Fibroblast of skin of left quadriceps (primary cell): ENCODE results near the gene PIK3CD.

Source experiments
- DNase-seq, 2 experiments: peaks; one replicate each; pipeline ENCODE4 v3.0.0-alpha.2; 2013; ENCODE audit warnings: low read depth in 2 of 2

PIK3CD gene

DNA sequence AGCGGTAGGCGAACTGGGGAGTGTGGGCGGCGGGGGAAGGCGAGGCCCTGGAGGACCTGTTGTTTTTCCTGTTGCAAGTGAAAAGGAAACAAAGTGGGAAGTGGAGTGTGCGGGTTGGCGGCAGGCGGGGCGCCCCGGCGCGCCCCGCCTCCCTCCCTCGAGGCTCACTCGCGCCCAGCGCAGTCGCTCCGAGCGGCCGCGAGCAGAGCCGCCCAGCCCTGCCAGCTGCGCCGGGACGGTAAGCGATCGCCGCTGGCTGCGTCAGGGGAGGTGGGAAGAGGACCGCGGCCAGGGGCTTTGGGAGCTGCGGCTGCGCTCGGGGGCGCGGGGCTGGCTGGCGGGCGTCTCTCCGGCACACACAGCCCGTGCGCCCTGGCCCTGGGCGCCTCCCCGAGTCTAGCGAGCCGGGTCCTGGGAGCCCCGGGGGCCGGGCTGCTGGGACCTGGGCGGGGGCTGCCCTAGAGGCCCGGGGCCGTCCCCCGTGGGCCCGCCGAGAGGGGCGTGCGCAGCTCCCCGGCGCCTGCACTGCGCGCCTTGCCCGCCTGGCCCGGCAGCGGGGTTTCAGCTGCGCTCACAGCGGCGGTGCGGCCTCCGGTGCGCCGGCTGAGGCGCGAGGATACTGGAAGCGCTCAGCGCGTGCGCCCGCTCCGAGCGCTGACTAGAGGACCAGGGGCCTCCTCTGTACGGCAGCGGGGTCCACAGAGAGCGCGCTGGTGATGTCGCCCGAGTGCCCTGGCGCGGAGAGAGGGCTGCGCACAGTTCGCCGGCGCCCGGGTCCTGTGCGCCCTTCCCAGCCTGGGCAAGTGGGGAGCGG lies at the start of gene PIK3CD:
Gene PIK3CD (plus strand): TSS at position 167 of the 814 bp plus-strand sequence. CDS start 58,725 bp downstream, outside the sequence.
- no peak for DNase-seq

DNA sequence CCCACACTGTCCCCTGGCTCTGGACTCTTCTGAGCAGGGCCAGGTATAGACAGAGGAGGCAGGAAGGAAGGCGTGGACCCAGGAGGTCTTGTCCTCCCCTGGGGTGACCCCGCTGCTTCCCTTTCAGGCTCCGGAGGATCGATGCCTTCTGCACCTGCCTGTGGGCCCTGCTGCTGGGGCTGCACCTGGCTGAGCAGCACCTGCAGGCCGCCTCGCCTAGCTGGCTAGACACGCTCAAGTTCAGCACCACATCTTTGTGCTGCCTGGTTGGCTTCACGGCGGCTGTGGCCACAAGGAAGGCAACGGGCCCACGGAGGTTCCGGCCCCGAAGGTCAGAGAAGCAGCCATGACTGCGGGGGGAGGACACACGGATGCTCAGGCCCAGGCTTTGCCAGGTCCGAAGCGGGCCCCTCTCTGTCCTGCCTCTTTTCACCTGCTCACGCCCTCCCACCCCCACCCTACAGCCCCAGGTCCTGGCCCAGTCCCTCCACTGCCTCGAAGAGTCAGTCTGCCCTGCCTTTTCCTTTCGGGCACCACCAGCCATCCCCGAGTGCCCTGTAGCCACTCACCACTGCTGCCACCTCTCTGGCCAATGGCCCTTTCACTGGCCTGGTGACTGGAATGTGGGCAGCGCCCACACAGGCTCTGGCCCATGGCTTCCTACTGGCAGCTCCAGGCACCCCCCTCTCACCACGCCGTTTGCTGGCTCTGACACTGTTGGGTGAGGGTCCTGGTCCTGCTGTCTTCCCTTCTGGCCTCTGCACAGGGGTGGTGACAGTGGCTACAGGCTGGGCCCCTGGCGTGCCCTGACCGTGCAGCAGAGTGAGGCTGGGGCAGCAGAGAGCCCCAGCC lies 49.4 kb upstream of the PIK3CD start:
- DNase-seq: no peak

DNA sequence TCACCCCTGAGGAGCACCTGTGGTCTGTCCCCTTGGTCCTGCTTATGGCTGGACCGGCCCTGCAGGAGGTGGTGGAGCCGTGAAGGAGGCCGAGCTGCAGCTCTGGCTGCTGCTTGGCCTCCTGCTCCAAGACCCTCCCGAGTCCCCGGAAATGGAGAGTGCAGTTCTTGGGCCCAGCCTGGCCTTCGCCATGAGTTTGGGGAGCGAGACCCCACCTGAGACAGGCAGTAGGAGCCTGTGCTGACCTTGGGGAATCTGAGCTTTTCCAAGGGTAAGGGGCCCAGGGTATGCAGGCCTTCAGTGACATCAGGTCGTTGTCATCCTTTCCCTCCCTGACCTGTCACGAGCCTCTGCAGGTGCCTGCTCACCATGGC lies 48.8 kb upstream of the PIK3CD start:
- no peak for DNase-seq

DNA sequence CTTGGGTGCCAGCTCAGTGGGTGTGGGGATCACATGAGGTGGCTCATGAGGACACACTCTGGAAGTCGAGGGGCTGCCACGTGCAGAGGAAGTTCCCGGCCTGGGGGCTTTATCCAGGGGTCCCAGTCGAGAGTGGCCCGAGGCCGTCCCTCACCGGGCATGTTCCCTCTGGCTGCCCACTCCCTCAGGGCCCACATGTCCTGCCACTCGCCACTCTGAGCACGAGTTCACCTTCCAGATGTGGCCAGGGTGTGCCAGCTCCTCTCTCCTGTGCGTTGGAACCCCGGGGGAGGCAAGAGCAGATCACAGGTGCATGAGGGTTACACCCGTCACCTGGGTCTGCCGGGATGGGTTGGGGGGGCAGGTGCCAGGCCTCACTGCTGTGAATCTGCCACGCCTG lies 48.2 kb upstream of the PIK3CD start:
- DNase-seq: no peak

DNA sequence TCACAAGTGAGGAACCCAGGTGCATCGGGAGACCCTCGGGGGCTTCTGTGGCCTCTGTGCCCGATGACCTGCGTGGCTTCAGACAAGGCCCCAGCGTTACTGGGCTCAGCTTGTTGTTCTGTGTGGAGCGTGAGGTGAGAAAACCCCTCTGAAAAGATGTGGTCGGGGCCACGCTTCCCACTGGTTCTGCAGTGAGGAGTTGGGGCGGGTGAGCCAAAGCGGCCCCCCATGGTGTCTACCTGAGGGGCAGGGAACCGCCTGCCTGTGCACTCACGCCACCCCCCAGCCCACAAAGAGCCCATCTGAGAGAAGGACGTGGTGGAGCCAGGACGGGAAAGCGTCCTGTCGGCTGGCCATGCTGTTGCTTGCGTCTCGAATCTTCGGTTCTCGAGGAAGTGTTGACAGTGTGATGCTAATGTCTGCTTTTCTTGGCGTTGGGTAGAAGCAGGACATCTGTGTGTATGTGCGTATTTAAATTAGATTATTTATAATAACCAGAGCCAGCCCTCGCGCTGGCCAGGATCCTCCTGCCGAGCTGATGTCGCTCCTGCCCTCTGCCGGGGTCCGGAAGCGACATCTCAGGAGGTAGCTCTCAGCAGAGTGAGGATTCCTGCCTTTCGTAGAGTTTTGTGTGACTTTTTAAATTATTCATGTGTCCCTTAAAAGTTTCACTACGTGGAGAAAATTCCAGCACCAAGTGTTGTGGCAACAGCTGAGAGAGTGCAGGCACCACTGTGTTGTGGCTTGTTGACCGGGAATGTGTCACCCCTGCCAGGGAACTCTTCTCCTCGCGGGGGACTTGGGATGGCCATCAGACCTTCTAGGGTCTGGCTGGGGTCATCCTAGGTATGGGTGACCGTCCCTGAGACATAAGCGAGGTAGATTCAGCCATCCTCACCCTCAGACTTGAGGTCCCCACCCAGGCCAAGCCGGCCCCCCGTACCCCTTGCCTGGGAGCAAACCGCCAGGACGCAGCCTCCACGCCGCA lies 47.5 kb upstream of the PIK3CD start:
- DNase-seq: no peak

DNA sequence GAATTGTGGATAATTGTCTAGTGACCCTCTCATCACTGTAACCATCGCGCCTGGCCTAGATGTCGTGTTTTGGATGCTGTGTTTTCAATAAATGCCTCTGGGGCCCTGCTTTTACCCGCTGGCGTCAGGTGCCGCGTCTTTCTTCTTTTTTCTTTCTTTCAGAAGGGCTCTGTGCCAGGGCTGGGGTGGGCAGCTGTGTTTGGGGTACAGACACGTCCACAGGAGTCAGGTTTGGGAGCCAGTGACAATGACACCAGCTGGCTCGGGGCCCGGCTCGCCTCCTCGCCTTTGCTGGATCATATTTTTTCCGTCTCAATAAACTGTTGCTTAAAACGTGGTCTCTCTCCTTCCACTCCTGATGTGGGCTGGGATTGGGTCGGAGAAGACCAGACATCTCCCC lies 46.7 kb upstream of the PIK3CD start:
- no peak for DNase-seq

DNA sequence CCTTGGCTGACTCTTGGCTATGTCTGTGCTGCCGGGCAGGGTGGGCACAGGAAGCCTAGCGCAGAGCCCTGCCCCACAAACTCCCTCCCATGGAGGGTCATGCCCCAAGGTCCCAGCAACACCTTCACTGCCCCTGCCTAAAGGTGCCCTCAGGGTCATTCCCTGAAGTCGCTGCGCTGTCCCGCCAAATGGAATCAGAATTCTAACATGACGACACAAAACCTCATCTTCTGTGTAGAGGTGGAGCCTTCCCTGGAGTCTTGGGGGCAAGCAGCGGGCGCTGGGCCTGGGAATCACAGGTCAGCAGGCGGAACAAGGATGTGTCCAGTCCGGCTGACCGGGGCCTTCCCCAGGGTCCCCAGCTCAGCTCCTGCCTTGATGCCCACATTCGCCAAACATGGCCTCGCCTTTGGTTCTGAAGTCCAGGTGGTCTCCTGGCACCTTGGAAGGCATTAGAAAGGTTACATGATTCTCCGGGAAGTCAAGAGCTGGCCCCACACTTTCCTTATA lies 45.5 kb upstream of the PIK3CD start:
- DNase-seq: no peak

DNA sequence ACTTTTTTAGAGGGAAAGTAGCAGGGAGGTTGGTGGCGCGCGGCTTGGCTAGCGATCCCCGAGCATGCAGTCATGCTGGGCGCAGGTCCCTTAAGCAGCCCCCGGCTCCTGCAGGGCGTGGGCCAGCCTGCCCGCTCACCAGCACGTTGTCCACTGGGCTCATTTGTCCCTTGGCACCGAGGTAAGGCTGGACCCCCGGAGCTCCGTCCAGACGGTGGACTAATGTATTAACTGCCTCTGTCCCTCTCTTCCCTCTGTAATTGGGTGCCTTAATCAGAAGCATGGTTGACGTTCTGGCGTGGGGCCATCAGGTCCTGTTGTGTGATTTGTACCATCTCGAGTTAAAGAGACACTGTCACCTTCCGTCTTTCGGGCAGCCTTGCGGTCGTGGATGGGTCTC lies 45.1 kb upstream of the PIK3CD start:
- no peak for DNase-seq

DNA sequence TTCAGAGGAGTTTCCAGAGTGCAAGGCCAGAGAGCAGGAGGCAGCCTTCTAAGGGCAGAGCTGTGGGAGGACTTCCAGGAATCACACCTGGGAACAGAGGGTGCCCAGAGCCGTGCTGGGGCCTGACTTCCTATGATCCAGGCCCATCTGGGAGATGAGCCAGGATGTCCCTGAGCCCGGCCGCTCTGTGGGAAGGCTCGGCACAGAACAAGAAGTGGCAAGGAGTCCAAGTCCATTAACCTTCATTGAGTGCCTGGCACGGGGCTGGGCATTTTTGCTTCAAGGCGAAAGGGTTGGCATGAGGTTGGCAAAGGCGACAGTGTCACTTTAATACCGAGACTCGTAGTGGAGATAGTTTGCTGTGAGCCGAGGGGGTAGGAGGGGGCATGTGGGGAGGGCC lies 44.6 kb upstream of the PIK3CD start:
- DNase-seq: no peak

DNA sequence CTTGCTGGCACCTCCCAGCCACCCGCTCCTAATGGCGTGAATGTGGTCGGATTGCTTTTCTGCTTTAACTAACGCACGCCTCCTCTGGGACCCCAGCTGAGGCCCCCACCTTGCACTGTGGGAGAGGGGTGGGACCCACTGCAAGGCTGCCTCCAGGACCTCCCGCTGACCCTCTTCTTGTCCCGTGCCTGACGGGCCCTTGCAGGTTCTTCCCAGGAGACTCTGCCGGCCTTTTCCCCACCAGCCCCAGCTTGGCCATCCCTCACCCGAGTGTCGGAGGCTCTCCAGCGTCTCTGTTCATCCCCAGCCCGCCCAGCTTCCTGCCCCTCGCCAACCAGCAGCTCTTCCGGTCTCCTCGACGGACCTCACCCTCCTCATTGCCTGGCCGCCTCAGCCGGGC lies 44.2 kb upstream of the PIK3CD start:
- no peak for DNase-seq

DNA sequence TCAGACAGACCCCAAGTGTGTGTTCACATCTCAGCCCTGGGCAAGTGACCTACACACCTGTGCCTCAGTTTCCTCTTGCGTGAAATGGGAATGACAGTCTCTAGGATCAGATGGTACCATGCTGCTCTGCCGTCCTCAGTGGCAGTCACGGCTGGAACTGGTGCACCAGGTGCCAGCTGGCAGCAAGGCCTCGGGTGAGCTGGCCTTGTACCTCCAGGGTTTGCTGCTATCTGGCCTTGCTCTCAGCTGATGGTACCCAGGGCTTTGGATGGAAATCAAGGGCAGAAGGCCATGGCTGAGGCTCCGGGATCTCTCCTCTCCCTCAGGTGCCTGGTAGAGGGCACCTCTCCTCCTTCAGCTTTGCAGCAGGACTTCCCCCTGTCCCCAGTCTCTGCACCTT lies 41.5 kb upstream of the PIK3CD start:
- DNase-seq: no peak

DNA sequence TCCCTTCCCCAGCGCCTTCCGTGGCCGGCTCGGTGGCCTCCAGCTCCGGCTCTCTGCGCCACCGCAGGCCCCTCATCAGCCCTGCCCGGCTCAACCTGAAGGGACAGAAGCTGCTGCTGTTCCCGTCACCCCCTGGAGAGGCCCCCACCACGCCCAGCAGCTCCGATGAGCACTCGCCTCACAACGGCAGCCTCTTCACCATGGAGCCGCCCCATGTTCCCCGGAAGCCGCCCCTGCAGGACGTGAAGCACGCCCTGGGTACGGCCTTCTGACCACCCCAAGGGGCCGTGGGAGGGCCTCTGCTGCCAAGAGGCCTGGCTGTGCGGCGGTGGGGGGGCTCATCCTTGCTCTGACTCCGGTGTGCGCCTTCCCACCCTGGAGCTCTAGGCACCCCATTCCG lies 41.0 kb upstream of the PIK3CD start:
- DNase-seq: no peak

DNA sequence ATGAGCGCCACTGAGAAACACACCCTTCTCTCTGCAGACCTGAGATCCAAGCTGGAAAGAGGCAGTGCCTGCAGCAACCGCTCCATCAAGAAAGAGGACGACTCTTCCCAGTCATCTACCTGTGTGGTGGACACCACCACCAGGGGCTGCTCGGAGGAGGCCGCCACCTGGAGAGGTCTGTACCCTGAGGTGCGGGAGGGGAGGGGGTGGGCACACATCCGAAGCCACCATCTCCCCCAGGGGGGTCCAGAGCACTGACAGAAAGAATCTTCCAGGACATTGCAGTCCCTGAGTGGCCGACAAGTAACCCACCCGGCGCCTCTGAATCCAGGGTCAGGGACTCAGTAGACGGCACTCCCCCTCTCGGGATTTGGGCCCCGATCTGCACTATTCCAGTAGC lies 39.8 kb upstream of the PIK3CD start:
- DNase-seq: no peak

DNA sequence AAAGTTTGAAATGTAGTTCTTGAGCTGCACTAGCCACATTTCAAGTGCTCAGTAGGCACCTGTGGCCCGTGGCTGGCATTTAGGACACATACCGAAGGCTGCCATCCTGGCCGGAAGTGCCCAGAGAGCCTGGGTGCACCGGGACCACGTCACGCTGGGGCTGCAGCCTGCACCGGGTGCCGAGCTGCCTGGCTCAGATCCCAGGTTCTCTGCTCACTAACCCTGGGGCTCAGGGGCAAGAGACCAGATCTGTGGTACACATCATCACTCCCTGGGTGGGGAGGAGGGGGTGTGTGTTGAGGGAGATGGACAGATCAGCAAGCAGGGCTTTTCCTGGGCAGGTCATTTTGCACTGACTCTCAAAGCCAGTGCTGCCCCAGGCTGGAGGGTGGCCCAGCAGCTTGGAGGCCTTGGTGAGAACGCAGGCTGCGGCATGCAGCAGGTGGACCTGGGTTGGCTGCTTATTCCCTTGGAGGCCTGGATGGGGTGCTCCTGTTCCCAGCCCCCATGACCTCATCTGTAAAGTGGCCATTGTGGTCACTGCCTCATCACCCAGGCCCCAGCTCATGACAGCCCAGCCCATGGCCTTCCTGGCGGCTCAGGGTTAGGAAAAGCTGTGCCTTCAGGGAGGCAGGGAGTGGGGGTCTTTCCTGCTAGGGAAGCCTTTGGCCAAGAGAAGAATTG lies 39.2 kb upstream of the PIK3CD start:
- DNase-seq: no peak

DNA sequence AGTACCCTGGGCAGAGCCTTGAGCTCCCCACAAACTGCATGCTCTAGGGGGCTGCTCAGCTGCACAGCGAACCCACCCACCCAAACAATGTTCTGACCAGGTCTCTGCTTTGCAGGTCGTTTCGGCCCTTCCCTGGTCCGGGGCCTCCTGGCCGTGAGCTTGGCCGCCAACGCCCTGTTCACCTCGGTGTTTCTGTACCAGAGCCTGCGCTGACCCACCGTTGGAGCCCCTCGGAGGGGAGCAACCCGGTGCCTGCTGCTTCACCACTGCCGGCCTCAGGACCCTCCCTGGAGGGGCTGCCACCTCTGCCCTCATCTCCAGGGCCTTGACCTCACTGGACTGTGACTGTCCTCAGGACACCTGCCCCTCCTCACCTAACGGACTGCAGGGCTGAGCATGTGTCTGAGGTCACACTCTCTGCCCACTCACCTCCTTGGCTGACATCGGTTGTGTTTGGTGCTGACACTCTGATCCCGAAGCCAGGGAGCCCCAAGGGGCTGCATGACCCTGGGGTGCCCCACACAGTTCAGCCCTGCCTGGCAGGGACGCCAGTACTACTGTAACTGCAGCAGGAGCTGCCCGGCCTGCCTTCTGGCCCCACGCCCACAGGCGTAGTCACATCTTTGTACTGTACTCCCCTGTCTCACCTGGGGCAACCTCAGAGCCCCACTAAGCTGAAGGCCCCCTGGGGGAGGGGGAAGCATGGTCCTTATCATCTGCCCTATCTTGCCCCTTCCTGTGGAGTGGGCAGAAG lies 38.5 kb upstream of the PIK3CD start:
- no peak for DNase-seq

DNA sequence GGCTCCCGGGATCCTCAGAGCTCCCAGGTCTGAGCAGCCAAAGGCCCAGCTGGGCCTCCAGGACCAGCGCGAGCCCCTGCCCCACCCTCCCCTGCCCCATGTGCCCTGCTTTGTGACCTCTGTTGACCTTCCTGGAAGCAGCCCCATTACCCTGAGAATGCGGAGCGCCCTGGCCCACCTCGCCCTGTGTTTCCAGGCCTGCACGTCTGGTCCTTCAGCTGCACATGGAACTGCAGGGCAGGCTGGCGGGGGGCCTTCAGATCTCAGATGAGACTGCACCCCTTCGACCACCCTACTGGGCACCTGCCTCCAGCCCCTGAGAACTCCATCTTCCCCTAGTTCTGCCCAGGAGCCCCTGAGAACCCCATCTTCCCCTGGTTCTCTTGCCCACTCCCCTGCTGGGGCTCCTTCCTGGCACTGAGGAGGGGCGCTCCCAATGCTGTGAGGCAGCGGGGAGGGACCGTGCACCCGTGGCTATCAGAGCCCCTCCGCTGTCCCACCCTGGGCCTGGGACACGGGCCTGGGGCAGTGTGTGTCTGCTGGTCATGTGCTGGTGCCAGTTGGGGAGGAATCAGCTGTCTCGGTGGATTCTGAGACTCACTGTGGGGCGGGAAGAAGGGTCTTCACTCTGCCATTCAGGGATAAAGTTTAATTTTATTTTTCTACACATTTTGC lies 37.8 kb upstream of the PIK3CD start:
- DNase-seq: no peak

DNA sequence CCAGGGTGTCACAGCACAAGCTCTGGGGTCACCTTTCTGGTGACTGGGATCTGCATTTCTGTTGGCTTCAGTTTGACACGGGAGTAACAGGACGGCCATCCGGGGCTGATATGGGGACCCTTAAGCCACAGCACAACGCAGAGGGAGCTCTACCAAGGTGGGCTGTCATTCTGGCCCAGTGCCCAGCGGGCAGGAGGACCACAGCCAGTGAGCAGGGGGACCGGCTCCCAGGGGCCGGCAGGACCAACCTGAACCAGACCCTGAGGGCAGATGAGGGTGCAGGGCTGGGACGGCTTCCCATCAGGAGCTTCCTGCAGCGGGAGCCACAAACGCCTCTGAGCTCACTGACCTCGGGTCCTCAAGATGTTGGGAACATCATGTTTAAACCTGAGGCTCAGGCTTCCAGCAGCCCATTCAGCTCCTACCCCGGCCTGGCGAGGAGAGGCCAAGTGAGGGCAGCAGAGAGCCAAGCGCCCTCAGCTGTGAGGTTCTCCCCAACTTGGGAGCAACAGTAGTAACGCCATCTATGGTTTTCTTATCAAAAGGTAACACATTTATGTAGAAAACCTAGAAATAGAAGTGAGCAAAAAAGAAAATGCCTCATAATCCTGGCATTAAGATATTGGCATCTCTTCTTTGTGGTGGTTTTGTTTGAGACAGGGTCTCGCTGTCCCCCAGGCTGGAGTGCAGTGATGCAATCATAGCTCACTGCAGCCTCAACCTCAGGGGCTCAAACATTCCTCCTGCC lies 36.0 kb upstream of the PIK3CD start:
- no peak for DNase-seq

DNA sequence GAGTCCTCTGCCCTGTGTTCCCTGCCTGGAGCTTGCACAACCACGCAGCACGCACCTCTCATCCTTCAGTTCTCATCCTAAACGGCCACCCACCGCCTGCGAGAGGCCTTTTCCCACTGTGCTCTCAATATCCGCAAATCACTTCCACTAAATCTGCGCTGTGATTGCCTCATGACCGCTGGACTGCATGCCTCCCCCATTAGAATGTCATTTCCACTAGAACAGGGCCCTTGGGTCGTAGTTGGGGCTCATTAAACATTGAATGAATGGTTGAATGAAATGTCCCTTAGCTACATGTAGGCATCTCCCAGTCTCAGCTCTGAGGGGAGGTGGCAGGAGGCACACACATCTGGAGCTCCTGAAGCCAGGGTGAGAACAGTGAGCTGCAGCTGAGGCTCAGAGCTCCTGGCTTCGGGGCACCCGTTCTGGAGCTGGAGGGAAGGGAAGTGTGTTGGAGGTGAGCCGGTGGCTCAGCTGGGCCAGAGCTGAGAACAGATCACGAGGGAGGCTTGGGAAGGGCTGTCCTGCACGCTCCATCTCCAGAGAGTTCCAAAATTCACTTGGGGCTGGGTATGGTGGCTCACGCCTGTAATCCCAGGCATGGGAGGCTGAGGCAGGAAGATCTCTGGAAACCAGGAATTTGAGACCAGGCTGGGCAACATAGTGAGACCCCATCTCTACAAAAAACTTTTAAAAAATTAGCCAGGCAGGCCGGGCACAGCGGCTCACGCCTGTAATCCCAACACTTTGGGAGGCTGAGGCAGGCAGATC lies 32.4 kb upstream of the PIK3CD start:
- DNase-seq: no peak
